HEK293 (cell line): Measurements from ENCODE around the gene FBXO42.

ENCODE experiments used
- CTCF ChIA-PET: fragments of 350-600 bp; formaldehyde crosslinking; extraction: SDS; loops from one replicate; lab custom pipeline; 2021; ENCODE audit warnings: antibody characterized with exemption; lab: Yijun Ruan, JAX
- POLR2A ChIA-PET: fragments of 300-600 bp; formaldehyde crosslinking; extraction: SDS; loops from one replicate; lab custom pipeline; 2020; ENCODE audit warnings: antibody characterized with exemption, inconsistent platforms; lab: Yijun Ruan, JAX
- H3K27ac ChIP-seq: fragments of 200-500 bp; sonication (Bioruptor generic); 2 replicates; pipeline ENCODE4 v1.5.1; 2014; ENCODE audit warnings: low read depth, low read length, control low read depth, inconsistent platforms; ENCODE audit errors: extremely low read depth
- H3K36me3 ChIP-seq, 2 experiments: fragments of 200-500 bp in 1 of 2; sonication (Bioruptor generic) in 1 of 2; 1 replicate in 1 of 2; 2 replicates in 1 of 2; pipeline ENCODE4 v1.5.1; 2014 to 2017; ENCODE audit warnings: inconsistent platforms in 2 of 2, low read length in 2 of 2; ENCODE audit not compliant: control insufficient read depth in 2 of 2, insufficient read depth in 1 of 2
- H3K4me1 ChIP-seq: fragments of 200-500 bp; sonication (Bioruptor generic); 2 replicates; pipeline ENCODE4 v1.5.1; 2014; ENCODE audit warnings: mild to moderate bottlenecking, low read length, inconsistent platforms; ENCODE audit not compliant: control insufficient read depth, insufficient read depth
- H3K4me3 ChIP-seq: 2 replicates; pipeline ENCODE4 v1.5.1; 2011; ENCODE audit warnings: low read depth, mild to moderate bottlenecking, control low read depth, low read length, moderate library complexity
- H3K9me3 ChIP-seq: fragments of 200-500 bp; sonication (Bioruptor generic); 2 replicates; pipeline ENCODE4 v1.5.1; 2014; ENCODE audit warnings: low read depth, low read length, inconsistent platforms; ENCODE audit not compliant: control insufficient read depth, insufficient read depth
- FEZF1 ChIP-seq: fragments of 450-650 bp; formaldehyde crosslinking; IDR thresholded peaks from 2 replicates; pipeline ENCODE4 v1.5.1; 2016; ENCODE audit warnings: missing biosample characterization, missing genetic modification characterization
- HOXA7 ChIP-seq: sonication (generic); formaldehyde crosslinking; IDR thresholded peaks from 2 replicates; pipeline ENCODE4 v1.8.1; 2022; ENCODE audit warnings: missing genetic modification reagents, borderline replicate concordance
- MEIS1 ChIP-seq: sonication (generic); formaldehyde crosslinking; IDR thresholded peaks from 2 replicates; pipeline ENCODE4 v1.8.1; 2022; ENCODE audit warnings: missing genetic modification reagents, mild to moderate bottlenecking, borderline replicate concordance
- TCF7L2 ChIP-seq: IDR thresholded peaks from 2 replicates; pipeline ENCODE4 v1.6.1; 2011; ENCODE audit warnings: low read depth, mild to moderate bottlenecking, inconsistent platforms, low read length, moderate library complexity, borderline replicate concordance
- ZBTB20 ChIP-seq: fragments of 450-650 bp; formaldehyde crosslinking; IDR thresholded peaks from 2 replicates; pipeline ENCODE4 v1.5.1; 2016; ENCODE audit warnings: missing biosample characterization, missing genetic modification characterization
- ZFHX2 ChIP-seq: fragments of 450-650 bp; formaldehyde crosslinking; conservative IDR thresholded peaks from 2 replicates; pipeline ENCODE4 v1.5.1; 2016; ENCODE audit warnings: missing biosample characterization, missing genetic modification characterization
- ZFP41 ChIP-seq: fragments of 450-650 bp; formaldehyde crosslinking; IDR thresholded peaks from 2 replicates; pipeline ENCODE4 v1.5.1; 2016; ENCODE audit warnings: missing biosample characterization, missing genetic modification characterization, borderline replicate concordance
- ZNF184 ChIP-seq: fragments of 450-650 bp; IDR thresholded peaks from 2 replicates; pipeline ENCODE4 v1.5.1; 2018; ENCODE audit warnings: missing biosample characterization, mild to moderate bottlenecking, missing genetic modification characterization
- ZNF266 ChIP-seq: fragments of 450-650 bp; formaldehyde crosslinking; IDR thresholded peaks from 2 replicates; pipeline ENCODE4 v1.5.1; 2016; ENCODE audit warnings: missing biosample characterization, missing genetic modification characterization, low read depth
- ZNF274 ChIP-seq, 2 experiments: fragments of 200-500 bp in 1 of 2; fragments of 450-650 bp in 1 of 2; sonication (Bioruptor generic) in 1 of 2; formaldehyde crosslinking in 1 of 2; IDR thresholded peaks; 2 replicates each; pipeline versions ENCODE4 v1.5.1 to v1.6.1; 2014 to 2016; ENCODE audit warnings: borderline replicate concordance in 1 of 2, inconsistent platforms in 1 of 2, low read length in 1 of 2, missing biosample characterization in 1 of 2, missing genetic modification characterization in 1 of 2
- ZNF335 ChIP-seq: fragments of 450-650 bp; formaldehyde crosslinking; conservative IDR thresholded peaks from 2 replicates; pipeline ENCODE4 v1.5.1; 2016; ENCODE audit warnings: missing biosample characterization, missing genetic modification characterization
- ZNF366 ChIP-seq: fragments of 450-650 bp; formaldehyde crosslinking; conservative IDR thresholded peaks from 2 replicates; pipeline ENCODE4 v1.5.1; 2016; ENCODE audit warnings: missing biosample characterization, missing genetic modification characterization
- ZNF561 ChIP-seq: fragments of 450-650 bp; IDR thresholded peaks from 2 replicates; pipeline ENCODE4 v1.5.1; 2018; ENCODE audit warnings: missing biosample characterization, missing genetic modification characterization, borderline replicate concordance
- ZNF664 ChIP-seq: fragments of 450-650 bp; formaldehyde crosslinking; IDR thresholded peaks from 2 replicates; pipeline ENCODE4 v1.5.1; 2016; ENCODE audit warnings: missing biosample characterization, missing genetic modification characterization
- ZSCAN16 ChIP-seq: fragments of 450-650 bp; formaldehyde crosslinking; IDR thresholded peaks from 2 replicates; pipeline ENCODE4 v1.5.1; 2016; ENCODE audit warnings: missing biosample characterization, missing genetic modification characterization
- TF ChIP-seq, protein P1 (sequence below): fragments of 450-650 bp; formaldehyde crosslinking; optimal IDR thresholded peaks from 2 replicates; pipeline ENCODE3; 2016; ENCODE audit warnings: missing biosample characterization, mild to moderate bottlenecking, missing genetic modification characterization
- TF ChIP-seq, protein P2 (sequence below): fragments of 450-650 bp; formaldehyde crosslinking; IDR thresholded peaks from 2 replicates; pipeline ENCODE4; 2016; ENCODE audit warnings: missing biosample characterization, missing genetic modification characterization
- TF ChIP-seq, protein P3 (sequence below): fragments of 450-650 bp; IDR thresholded peaks from 2 replicates; pipeline ENCODE4 v1.5.1; 2018; ENCODE audit warnings: missing biosample characterization, missing genetic modification characterization
- TF ChIP-seq, protein P4 (sequence below): fragments of 450-650 bp; formaldehyde crosslinking; IDR thresholded peaks from 2 replicates; pipeline ENCODE4 v1.5.1; 2016; ENCODE audit warnings: missing biosample characterization, missing genetic modification characterization

The FBXO42 gene

DNA sequence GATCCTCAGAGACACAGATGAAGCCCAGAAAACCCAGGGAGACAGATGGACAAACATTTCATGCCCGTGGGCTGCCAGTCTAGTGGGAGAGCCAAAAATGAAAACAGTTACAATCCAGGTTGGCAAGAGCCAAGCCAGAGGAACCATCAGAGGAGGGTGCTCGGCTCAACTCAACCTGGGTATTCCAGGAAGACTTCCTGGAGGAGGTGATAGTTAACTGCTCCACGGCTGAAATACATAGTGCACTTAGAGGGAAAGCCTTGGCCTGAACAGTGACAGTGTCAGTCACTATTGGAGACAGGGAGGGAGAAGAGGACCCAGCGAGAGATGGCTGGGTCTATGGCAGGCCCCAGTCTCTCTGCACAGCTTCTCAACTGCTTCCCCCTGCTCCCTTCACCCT lies 141.7 kb downstream of the FBXO42 start (continued):
- TF ChIP-seq ZNF184 (tag by site-specific recombination): no peak
- TF ChIP-seq ZNF366 (tag by site-specific recombination): no peak
- TF ChIP-seq, protein P1, sequence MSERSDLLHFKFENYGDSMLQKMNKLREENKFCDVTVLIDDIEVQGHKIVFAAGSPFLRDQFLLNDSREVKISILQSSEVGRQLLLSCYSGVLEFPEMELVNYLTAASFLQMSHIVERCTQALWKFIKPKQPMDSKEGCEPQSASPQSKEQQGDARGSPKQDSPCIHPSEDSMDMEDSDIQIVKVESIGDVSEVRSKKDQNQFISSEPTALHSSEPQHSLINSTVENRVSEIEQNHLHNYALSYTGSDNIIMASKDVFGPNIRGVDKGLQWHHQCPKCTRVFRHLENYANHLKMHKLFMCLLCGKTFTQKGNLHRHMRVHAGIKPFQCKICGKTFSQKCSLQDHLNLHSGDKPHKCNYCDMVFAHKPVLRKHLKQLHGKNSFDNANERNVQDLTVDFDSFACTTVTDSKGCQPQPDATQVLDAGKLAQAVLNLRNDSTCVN: no peak

DNA sequence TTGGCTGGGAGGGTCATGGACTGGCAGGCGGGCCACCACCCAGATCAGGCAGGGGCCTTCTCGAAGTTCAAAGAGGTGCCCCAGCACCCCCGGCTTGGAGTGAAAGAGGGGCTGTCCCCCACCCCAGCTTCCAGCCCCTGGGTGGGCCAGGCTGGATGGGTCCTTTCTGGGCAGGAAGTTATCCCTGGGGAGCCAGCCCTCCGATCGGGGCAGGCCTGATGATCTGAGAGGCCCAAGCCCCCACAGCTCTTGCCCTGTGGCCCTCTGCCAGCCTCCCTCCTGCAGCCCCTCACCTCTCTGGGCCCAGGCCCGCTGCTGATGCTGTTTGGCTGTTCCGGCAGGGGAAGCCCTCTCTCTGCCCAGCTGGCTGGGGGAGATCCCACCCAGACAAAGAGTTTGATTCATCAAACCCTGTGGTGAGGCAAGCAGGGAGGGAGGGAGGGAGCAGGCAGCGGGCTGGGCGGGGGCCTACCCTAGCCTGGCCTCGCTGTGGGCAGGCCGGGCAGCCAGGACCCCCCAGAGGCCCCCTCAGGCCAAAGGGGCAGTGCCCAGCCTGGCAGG lies 142.4 kb downstream of the FBXO42 start:
- CTCF ChIA-PET: no interaction called here

DNA sequence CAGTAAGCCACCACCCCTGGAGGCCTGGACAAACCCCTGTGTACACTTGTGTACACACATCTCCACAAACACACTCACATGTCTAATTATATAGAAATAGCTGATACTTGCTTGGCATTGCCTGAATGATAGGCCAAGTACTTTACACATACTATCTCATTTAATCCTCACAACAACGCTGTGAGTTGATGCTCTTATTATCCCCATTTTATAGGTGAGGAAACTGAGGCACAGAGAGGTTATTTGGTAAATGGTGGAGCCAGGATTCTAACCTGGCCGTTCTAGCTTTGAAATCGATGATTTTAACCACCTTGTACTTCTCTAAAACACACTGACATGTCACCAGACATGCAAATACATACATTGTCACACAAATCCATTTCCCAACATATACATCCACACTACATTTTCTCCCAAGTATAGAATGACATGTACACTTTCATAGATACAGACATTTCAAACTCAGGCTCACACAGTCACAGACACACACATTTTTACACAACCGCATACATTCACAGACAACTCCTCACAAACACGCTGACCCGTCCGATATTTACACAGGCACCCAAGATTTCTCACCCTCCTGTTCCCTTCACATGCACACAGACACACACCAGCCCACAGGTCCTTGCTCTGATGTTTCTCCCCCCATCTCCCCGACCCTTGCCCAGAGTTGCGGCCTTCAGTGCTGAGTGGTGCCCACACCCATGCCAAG lies 143.0 kb downstream of the FBXO42 start:
- TF ChIP-seq ZSCAN16 (tag by site-specific recombination) (no peak), ZNF266 (tag by site-specific recombination) (0 out of 2 replicates have a peak, but pooled peaks have one; percentile 10), ZNF664 (tag by site-specific recombination) (peak; percentile 99)
- TF ChIP-seq, all 188 proteins: peak for 2
- no peaks in the 10 kb centered on the region for H3K9me3 ChIP-seq
- no peaks in the 10 kb centered on the region for H3K36me3 ChIP-seq
- POLR2A ChIA-PET: interaction anchor here (2.0 kb wide), 1 partner anchor 8 kb away, joined by 8 read pairs; no protein-coding TSS in a partner anchor
- no peak overlapping the region for H3K4me3 ChIP-seq
- no peak overlapping the region for H3K27ac ChIP-seq
- no peaks in the 10 kb centered on the region for H3K4me1 ChIP-seq
- CTCF ChIA-PET: interaction anchor here (0.6 to 1.2 kb wide), 3 partner anchors 35 to 333 kb away, joined by 3 read pairs; partner anchors contain the start of gene SPATA21

More for the DNA sequence above, 142.4 kb downstream of the FBXO42 start:
- no peaks in the 10 kb centered on the region for H3K36me3 ChIP-seq
- no peaks in the 10 kb centered on the region for H3K4me1 ChIP-seq
- no peaks in the 10 kb centered on the region for H3K9me3 ChIP-seq
- POLR2A ChIA-PET: interaction anchor here (2.0 kb wide), 1 partner anchor 7 kb away, joined by 8 read pairs; no protein-coding TSS in a partner anchor
- no peak overlapping the region for H3K4me3 ChIP-seq
- TF ChIP-seq ZFP41 (tag by site-specific recombination) (no peak), ZNF664 (tag by site-specific recombination) (no peak), ZSCAN16 (tag by site-specific recombination) (no peak), MEIS1 (CRISPR knock-in tag) (no peak), TCF7L2 (no peak), ZNF335 (tag by site-specific recombination) (peak; percentile 27; the same call in 1 of the 2 replicates), ZNF274 (IDR thresholded peaks at IDR 0.05; ENCODE audit: low read length) (no peak), ZNF274 (tag by site-specific recombination; IDR thresholded peaks at IDR 0.05; ENCODE audit: borderline replicate concordance) (no peak), HOXA7 (CRISPR knock-in tag) (no peak), ZFHX2 (tag by site-specific recombination) (no peak), ZNF561 (no peak), FEZF1 (tag by site-specific recombination) (no peak), ZBTB20 (tag by site-specific recombination) (no peak)
- TF ChIP-seq, protein P2, sequence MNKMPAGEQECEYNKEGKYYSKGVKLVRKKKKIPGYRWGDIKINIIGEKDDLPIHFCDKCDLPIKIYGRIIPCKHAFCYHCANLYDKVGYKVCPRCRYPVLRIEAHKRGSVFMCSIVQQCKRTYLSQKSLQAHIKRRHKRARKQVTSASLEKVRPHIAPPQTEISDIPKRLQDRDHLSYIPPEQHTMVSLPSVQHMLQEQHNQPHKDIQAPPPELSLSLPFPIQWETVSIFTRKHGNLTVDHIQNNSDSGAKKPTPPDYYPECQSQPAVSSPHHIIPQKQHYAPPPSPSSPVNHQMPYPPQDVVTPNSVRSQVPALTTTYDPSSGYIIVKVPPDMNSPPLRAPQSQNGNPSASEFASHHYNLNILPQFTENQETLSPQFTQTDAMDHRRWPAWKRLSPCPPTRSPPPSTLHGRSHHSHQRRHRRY (tag by site-specific recombination): no peak
- TF ChIP-seq, protein P3, sequence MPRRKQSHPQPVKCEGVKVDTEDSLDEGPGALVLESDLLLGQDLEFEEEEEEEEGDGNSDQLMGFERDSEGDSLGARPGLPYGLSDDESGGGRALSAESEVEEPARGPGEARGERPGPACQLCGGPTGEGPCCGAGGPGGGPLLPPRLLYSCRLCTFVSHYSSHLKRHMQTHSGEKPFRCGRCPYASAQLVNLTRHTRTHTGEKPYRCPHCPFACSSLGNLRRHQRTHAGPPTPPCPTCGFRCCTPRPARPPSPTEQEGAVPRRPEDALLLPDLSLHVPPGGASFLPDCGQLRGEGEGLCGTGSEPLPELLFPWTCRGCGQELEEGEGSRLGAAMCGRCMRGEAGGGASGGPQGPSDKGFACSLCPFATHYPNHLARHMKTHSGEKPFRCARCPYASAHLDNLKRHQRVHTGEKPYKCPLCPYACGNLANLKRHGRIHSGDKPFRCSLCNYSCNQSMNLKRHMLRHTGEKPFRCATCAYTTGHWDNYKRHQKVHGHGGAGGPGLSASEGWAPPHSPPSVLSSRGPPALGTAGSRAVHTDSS: no peak
- TF ChIP-seq, protein P4, sequence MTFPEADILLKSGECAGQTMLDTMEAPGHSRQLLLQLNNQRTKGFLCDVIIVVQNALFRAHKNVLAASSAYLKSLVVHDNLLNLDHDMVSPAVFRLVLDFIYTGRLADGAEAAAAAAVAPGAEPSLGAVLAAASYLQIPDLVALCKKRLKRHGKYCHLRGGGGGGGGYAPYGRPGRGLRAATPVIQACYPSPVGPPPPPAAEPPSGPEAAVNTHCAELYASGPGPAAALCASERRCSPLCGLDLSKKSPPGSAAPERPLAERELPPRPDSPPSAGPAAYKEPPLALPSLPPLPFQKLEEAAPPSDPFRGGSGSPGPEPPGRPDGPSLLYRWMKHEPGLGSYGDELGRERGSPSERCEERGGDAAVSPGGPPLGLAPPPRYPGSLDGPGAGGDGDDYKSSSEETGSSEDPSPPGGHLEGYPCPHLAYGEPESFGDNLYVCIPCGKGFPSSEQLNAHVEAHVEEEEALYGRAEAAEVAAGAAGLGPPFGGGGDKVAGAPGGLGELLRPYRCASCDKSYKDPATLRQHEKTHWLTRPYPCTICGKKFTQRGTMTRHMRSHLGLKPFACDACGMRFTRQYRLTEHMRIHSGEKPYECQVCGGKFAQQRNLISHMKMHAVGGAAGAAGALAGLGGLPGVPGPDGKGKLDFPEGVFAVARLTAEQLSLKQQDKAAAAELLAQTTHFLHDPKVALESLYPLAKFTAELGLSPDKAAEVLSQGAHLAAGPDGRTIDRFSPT (tag by site-specific recombination): peak; percentile 16; the same call in 1 of the 2 replicates
- TF ChIP-seq, all 188 proteins: peak for 2
- no peak overlapping the region for H3K27ac ChIP-seq
